NT2/D1 (cell line): Measurements from ENCODE around the gene ENSA.

Experiments used
- SUZ12 ChIP-seq: IDR thresholded peaks from 2 replicates; pipeline ENCODE4 v1.6.1; 2011; ENCODE audit not compliant: insufficient read length, insufficient read depth; ENCODE audit errors: extremely low read depth
- YY1 ChIP-seq: IDR thresholded peaks from 2 replicates; pipeline ENCODE4 v1.6.1; 2011; ENCODE audit not compliant: insufficient read length, insufficient read depth
- ZNF274 ChIP-seq: IDR thresholded peaks from 2 replicates; pipeline ENCODE4 v1.6.1; 2011; ENCODE audit warnings: mild to moderate bottlenecking, low read depth, low read length

DNA sequence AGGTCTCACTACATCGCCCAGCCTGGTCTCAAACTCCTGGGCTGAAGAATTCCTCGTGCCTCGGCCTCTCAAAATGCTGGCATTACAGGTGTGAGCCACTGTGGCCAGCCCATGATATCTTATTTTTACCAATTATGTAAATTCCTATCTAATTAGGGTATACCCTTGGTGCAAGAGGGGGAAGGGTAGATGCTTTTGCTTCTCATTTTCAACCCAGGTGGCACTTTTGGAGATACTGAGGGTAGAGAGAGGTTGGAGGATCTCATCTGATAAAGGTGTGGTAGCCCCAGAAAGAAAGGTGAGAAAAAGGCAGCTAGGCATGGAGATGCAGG lies 17.4 kb downstream of the ENSA start:
- TF ChIP-seq ZNF274 (no peak), YY1 (no peak), SUZ12 (no peak)
